ENCODE results near the gene BANF2. TPM values are rescaled to one million over a fixed set of nuclear protein-coding genes. Genes with fewer than 3 reads are reported as not detected.

The BANF2 gene
- total RNA-seq, 1 experiment from 2014 or later, result not detected

GRCh38 chr20:17660667-17661066, 39.1 kb upstream of the BANF2 start:
- no peak overlapping the region for H3K27ac ChIP-seq (ENCODE audit: low read length)
- H3K9ac ChIP-seq (ENCODE audit: low read length), result no peak overlapping the region
- no peaks in the 10 kb centered on the region for H3K9me3 ChIP-seq (ENCODE audit: low read length)
- TF ChIP-seq EZH2phosphoT487 (IDR thresholded peaks at IDR 0.05; ENCODE audit: borderline replicate concordance, low read length) (no peak), EZH2 (IDR thresholded peaks at IDR 0.05; ENCODE audit: low read length, unreplicated experiment) (no peak), CTCF (conservative IDR thresholded peaks at IDR 0.05; ENCODE audit: low read depth, low read length) (no peak)
- peaks cover 94% of the 10 kb centered on the region for H3K79me2 ChIP-seq (ENCODE audit: low read length)
- H3K27me3 ChIP-seq (ENCODE audit: low read length), result no peaks in the 10 kb centered on the region
- H2AFZ ChIP-seq (ENCODE audit: low read length), result no peak overlapping the region
- peaks cover 18% of the 10 kb centered on the region; the same call in 1 of the 2 replicates for H4K20me1 ChIP-seq (ENCODE audit: low read length)
- no peak for ATAC-seq
- ChIA-PET POLR2A (ENCODE audit: unreplicated experiment) (no interaction called here), CTCF (no interaction called here)
- intact Hi-C loops (cut with micrococcal nuclease), result no loop called here
- no peaks in the 10 kb centered on the region for H3K9me2 ChIP-seq (replicated peaks; ENCODE audit: low read length)
- no peak overlapping the region for H3K4me2 ChIP-seq (ENCODE audit: low read length)
- peaks cover 12% of the 10 kb centered on the region for H3K4me1 ChIP-seq (ENCODE audit: insufficient read depth, low read length)
- no peak for DNase-seq
- BruUV-seq (replicated peaks), result no TSS peak
- no peak overlapping the region for H3K4me3 ChIP-seq (ENCODE audit: low read length)
- H3F3A ChIP-seq (ENCODE audit: low read length, unreplicated experiment), result no peaks in the 10 kb centered on the region
- peaks cover 43% of the 10 kb centered on the region for H3K36me3 ChIP-seq (ENCODE audit: low read depth, low read length)

GRCh38 chr20:17661121-17661744, 38.5 kb upstream of the BANF2 start:
- no peak for ATAC-seq
- POLR2A ChIA-PET (ENCODE audit: unreplicated experiment), result no interaction called here
- BruUV-seq (replicated peaks), result no TSS peak

More at GRCh38 chr20:17661121-17661744, 38.5 kb upstream of the BANF2 start:
- Histone ChIP-seq H3K27ac (ENCODE audit: low read length) (no peak overlapping the region), H2AFZ (ENCODE audit: low read length) (no peak overlapping the region), H3K36me3 (ENCODE audit: low read depth, low read length) (peaks cover 41% of the 10 kb centered on the region), H3K4me2 (ENCODE audit: low read length) (no peak overlapping the region), H3K9me3 (ENCODE audit: low read length) (no peaks in the 10 kb centered on the region), H3K9ac (ENCODE audit: low read length) (no peak overlapping the region), H3K79me2 (ENCODE audit: low read length) (peaks cover 95% of the 10 kb centered on the region), H3K9me2 (replicated peaks; ENCODE audit: low read length) (no peaks in the 10 kb centered on the region), H4K20me1 (ENCODE audit: low read length) (peaks cover 24% of the 10 kb centered on the region; the same call in 1 of the 2 replicates), H3K4me3 (ENCODE audit: low read length) (no peak overlapping the region), H3K4me1 (ENCODE audit: insufficient read depth, low read length) (peaks cover 6% of the 10 kb centered on the region), H3K27me3 (ENCODE audit: low read length) (no peaks in the 10 kb centered on the region), H3F3A (ENCODE audit: low read length, unreplicated experiment) (no peaks in the 10 kb centered on the region)
- CTCF ChIA-PET, result no interaction called here
- TF ChIP-seq CTCF (conservative IDR thresholded peaks at IDR 0.05; ENCODE audit: low read depth, low read length), result no peak
- TF ChIP-seq EZH2phosphoT487 (IDR thresholded peaks at IDR 0.05; ENCODE audit: borderline replicate concordance, low read length), result no peak
- TF ChIP-seq EZH2 (IDR thresholded peaks at IDR 0.05; ENCODE audit: low read length, unreplicated experiment), result no peak
- intact Hi-C loops (cut with micrococcal nuclease), result no loop called here
- DNase-seq, result no peak

All from PC-3 (cell line).